DMS53 treated with DMSO at 0.1 percent for 48 hours (cell line): Measurements from ENCODE around the gene PDZD2.
"Not testable (repeated sequence)": the region's sequence is repeated elsewhere in the genome, so short reads cannot be mapped to it uniquely, and the experiment has no call there.

Experiments
- DNase-seq: peaks from one replicate; lab custom pipeline; 2025; ENCODE audit not compliant: unreplicated experiment; lab: John Stamatoyannopoulos, UW

Gene PDZD2

DNA sequence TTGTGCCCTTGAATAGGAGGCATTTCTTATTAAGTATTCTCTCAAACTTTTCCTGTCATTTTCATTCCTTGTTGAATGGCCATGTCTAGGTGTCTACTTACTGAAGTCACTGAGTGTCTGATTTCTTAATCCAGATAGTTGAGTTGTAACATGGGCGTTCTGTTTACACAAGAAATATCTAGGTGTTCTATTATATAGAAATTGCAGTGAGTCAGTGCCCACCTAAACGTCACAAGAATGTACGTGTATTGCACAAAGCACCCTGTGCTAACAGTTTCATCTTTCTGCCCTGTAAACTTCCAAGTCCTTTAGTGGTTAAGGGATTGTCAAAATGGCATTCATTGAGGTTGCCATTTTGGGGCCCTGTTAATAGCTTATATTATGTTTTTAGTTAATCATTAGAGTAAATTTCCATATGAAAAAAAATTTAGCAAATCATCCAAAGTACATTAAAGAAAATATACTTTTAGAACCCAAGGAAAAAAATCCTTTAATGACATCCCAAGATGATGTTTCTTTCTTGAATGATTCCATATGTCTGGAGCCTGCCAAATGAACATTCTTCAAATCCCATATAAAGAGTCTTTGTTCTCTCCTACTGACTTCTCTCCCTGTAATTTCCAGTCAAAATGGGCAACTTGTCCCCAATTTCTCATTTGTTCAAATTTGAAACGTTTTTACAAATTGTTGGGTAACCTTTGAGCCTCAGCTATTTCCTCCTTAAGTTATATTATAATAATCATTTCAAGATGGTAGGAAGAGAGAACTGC is 421.0 kb downstream of the PDZD2 start:
- no peak for DNase-seq

- DNase-seq: no peak
These were observed 422.3 kb downstream of the PDZD2 start for GRCh38 chr5:32061236-32061635.

DNA sequence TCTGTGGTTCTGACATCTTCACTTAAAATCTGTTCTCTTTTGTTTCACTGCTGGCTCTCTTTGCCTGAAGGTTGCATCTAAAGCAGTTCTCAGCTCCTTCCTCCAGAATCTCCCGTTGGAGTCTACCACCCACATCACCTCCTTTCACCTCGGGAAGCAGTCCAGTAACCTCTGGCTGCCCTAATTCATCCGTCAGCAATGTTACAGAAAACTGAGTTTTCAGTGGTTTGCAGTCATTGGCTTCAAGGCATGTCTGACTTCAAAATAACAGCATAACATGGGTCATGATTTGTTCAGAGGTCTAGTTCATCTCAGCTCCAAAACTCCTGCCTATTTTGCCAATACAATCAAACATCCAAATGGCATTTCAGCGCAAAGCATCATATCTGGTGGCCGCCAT is 427.5 kb downstream of the PDZD2 start:
- DNase-seq: no peak

- DNase-seq: no peak
These were observed 429.0 kb downstream of the PDZD2 start for GRCh38 chr5:32067774-32068470.

- DNase-seq: no peak
These were observed 429.6 kb downstream of the PDZD2 start for GRCh38 chr5:32068561-32068960.

- DNase-seq: no peak
These were observed 430.5 kb downstream of the PDZD2 start for GRCh38 chr5:32069396-32069795.

- no peak for DNase-seq
These were observed 432.5 kb downstream of the PDZD2 start for GRCh38 chr5:32071351-32071944.

DNA sequence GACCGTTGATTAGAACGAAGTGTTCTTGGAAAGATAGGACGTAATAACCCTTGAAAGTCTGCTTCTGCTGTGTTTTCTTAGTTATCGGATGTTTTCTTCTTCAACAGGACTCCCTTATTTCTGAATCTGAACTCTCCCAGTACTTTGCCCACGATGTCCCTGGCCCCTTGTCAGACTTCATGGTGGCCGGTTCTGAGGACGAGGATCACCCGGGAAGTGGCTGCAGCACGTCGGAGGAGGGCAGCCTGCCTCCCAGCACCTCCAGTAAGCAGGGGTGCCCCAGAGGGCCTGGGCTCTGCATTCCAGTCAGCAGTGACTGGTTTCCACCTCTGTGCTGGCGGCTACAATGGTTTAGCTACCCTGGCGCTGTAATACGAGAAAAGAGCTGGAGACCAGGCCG is 433.1 kb downstream of the PDZD2 start:
- no peak for DNase-seq

DNA sequence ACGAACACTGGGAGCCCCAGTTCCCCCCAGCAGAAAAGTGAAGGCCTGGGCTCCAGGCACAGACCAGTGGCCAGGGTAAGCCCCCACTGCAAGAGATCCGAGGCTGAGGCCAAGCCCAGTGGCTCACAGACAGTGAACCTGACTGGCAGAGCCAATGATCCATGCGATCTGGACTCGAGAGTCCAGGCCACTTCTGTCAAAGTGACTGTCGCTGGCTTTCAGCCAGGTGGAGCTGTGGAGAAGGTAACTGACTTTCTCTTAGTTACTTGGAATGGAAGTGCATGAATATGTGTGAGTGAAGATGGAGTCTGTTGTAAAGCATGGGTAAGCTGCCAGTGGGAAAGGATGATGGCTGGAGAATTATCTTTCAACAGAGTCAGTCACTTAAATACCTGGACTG is 435.5 kb downstream of the PDZD2 start:
- DNase-seq: no peak

DNA sequence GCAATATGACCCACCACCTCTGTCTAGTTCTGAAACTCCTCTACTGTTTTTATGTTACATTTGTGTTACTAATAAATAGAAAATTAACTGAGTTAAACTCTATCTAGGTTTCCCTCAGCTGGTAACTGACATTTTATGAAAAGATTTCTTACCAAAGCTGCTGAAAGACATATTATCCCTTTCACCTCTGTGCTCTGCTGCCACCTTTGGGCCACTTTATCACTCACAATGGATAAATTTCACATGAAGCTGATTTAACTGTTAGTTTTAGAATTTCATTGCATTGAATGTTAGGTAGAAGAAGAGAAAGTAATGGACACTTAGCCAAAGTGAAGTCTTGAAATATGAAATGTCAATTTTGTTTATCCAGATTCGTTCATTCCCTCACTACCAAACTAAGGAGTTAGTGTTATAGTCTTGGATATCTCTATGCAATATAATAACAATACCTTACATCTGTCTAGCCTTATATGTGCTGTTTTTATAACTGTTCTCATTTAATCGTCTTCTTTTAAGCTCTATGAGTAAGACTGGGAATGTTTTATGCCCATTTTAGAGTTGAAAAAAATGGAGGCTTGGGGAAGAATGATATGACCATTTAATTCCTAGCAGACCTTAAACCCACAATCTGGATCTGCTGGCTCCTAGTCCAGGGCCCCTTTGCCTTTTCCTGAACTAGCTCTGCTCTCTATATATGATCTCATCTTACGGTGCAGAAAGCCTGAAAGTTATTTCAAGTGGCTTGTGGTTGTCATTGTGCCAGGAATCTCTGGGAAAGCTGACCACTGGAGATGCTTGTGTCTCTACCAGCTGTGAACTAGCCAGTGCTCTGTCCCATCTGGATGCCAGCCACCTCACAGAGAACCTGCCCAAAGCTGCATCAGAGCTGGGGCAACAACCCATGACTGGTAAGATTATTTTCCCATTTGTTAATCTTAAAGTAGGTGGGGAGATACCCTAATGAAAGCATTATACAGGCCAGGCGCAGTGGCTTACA is 438.1 kb downstream of the PDZD2 start:
- DNase-seq: peak; percentile 16

DNA sequence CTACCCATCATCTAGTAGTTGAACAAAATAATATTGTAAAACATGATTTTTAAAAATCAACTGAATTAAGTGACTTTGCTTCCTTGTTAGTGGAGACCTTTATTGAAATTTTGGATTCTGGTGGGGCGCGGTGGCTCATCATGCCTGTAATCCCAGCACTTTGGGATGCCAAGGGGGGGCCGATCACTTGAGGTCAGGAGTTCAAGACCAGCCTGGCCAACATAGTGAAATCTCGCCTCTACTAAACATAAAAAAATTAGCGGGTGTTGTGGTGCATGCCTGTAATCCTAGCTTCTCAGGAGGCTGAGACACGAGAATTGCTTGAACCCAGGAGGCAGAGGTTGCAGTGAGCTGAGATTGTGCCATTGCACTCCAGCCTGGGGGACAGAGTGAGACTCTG is 439.9 kb downstream of the PDZD2 start:
- DNase-seq: not testable (repeated sequence)

DNA sequence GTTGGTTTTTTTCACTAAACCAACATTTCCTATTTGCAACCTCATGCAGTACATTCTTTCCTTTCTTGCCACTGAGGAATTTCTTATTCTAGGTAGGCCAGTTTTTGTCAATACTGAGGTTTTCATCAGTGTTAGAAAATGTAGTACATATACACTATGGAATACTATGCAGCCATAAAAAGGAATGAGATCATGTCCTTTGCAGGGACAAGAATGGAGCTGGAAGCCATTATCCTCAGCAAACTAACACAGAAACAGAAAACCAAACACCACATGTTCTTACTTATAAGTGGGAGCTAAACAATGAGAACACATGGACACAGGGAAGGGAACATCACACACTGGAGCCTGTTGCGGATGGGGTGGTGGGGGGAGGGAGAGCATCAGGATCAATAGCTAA is 441.6 kb downstream of the PDZD2 start:
- not testable (repeated sequence) for DNase-seq

GRCh38 chr5:32082701-32083100 is 443.8 kb downstream of the PDZD2 start:
- no peak for DNase-seq

DNA sequence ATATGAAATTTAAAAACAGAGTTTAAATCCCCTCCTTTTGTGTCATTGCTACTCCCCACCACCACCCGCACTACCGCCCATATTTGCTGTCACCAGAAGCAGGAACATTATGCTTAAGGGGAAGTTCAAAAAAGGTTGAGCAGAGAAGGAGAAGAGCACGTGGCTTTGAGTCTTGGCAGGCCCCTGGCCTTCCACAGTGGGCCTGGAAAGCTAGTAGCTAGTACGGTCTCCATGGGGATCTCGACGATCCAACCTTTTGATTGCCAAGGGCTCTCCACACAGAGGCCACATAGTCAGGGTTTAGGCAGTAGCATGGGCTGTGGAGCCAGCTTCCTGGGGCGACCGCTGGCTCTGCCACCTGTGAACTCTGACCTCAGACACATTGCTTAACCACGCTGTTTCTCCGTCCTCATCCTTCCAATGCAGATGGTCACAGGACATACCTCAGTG is 445.1 kb downstream of the PDZD2 start:
- no peak for DNase-seq

DNA sequence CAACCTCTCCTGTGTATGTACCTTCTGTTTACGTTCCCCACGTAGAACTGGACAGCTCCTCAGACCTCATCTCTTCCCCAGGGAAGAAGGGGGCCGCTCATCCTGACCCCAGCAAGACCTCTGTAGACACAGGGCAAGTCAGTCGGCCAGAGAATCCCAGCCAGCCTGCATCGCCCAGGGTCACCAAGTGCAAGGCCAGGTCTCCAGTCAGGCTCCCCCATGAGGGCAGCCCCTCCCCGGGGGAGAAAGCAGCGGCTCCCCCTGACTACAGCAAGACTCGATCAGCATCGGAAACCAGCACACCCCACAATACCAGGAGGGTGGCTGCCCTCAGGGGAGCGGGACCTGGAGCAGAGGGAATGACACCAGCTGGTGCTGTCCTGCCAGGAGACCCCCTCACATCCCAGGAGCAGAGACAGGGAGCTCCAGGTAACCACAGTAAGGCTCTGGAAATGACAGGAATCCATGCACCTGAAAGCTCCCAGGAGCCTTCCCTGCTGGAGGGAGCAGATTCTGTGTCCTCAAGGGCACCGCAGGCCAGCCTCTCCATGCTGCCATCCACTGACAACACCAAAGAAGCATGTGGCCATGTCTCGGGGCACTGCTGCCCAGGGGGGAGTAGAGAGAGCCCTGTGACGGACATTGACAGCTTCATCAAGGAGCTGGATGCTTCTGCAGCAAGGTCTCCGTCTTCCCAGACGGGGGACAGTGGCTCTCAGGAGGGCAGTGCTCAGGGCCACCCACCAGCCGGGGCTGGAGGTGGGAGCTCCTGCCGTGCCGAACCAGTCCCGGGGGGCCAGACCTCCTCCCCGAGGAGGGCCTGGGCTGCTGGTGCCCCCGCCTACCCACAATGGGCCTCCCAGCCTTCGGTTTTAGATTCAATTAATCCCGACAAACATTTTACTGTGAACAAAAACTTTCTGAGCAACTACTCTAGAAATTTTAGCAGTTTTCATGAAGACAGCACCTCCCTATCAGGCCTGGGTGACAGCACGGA is 448.5 kb downstream of the PDZD2 start:
- DNase-seq: no peak

DNA sequence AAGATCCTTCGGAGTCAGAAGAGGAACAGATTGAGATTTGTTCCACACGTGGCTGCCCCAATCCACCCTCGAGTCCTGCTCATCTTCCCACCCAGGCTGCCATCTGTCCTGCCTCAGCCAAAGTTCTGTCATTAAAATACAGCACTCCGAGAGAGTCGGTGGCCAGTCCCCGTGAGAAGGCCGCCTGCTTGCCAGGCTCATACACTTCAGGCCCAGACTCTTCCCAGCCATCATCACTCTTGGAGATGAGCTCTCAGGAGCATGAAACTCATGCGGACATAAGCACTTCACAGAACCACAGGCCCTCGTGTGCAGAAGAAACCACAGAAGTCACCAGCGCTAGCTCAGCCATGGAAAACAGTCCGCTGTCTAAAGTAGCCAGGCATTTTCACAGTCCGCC is 449.3 kb downstream of the PDZD2 start:
- no peak for DNase-seq

GRCh38 chr5:32089146-32090000 is 450.4 kb downstream of the PDZD2 start:
- no peak for DNase-seq

DNA sequence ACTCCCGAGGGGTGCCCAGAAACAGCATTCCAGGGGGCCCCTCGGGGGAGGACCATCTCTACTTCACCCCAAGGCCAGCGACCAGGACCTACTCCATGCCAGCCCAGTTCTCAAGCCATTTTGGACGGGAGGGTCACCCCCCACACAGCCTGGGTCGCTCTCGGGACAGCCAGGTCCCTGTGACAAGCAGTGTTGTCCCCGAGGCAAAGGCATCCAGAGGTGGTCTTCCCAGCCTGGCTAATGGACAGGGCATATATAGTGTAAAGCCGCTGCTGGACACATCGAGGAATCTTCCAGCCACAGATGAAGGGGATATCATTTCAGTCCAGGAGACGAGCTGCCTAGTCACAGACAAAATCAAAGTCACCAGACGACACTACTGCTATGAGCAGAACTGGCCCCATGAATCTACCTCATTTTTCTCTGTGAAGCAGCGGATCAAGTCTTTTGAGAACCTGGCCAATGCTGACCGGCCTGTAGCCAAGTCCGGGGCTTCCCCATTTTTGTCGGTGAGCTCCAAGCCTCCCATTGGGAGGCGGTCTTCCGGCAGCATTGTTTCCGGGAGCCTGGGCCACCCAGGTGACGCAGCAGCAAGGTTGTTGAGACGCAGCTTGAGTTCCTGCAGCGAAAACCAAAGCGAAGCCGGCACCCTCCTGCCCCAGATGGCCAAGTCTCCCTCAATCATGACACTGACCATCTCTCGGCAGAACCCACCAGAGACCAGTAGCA is 451.3 kb downstream of the PDZD2 start:
- no peak for DNase-seq
